Measurements from ENCODE around the gene KRT5.

The KRT5 gene

DNA sequence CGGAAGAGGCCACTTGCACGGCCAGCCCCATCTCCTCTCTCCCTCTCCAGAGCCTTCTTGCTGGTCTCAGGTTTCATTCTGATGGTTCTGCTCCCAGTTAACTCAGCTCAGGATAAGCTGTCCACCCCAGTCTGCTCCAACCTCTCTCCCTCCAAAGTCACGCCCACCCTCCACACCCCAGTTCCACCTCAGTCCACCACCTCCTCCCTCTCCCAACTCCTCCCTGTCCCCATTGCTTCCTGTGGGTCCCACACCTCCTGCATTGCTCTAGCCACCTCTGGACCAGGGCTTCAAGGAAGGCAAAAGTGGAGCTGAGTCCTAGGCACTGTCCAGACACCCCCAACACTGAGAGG is 19.6 kb upstream of the KRT5 start:
- ATAC-seq, result no peak
- no peak for TF ChIP-seq ZNF8 (CRISPR knock-in tag; IDR thresholded peaks at IDR 0.05)
- no peak for TF ChIP-seq ZNF565 (CRISPR knock-in tag; conservative IDR thresholded peaks at IDR 0.05; ENCODE audit: low read depth)
- no peak for TF ChIP-seq CREB5 (CRISPR knock-in tag; IDR thresholded peaks at IDR 0.05; ENCODE audit: low read depth)
- TF ChIP-seq ZFP3 (CRISPR knock-in tag; IDR thresholded peaks at IDR 0.05), result no peak
- no peak for TF ChIP-seq ARNTL (CRISPR knock-in tag; IDR thresholded peaks at IDR 0.05; ENCODE audit: borderline replicate concordance, low read depth)
- no peak for TF ChIP-seq ESRRG (CRISPR knock-in tag; IDR thresholded peaks at IDR 0.05)
- no peak for TF ChIP-seq ZFP30 (CRISPR knock-in tag; IDR thresholded peaks at IDR 0.05)
- no peak for TF ChIP-seq ZC3H10 (CRISPR knock-in tag; IDR thresholded peaks at IDR 0.05)
- TF ChIP-seq ZNF70 (CRISPR knock-in tag; IDR thresholded peaks at IDR 0.05), result no peak
- no peak for TF ChIP-seq TSHZ2 (CRISPR knock-in tag; IDR thresholded peaks at IDR 0.05)
- TF ChIP-seq OSR1 (CRISPR knock-in tag; IDR thresholded peaks at IDR 0.05), result no peak
- no peak for TF ChIP-seq SNAI2 (CRISPR knock-in tag; IDR thresholded peaks at IDR 0.05)

DNA sequence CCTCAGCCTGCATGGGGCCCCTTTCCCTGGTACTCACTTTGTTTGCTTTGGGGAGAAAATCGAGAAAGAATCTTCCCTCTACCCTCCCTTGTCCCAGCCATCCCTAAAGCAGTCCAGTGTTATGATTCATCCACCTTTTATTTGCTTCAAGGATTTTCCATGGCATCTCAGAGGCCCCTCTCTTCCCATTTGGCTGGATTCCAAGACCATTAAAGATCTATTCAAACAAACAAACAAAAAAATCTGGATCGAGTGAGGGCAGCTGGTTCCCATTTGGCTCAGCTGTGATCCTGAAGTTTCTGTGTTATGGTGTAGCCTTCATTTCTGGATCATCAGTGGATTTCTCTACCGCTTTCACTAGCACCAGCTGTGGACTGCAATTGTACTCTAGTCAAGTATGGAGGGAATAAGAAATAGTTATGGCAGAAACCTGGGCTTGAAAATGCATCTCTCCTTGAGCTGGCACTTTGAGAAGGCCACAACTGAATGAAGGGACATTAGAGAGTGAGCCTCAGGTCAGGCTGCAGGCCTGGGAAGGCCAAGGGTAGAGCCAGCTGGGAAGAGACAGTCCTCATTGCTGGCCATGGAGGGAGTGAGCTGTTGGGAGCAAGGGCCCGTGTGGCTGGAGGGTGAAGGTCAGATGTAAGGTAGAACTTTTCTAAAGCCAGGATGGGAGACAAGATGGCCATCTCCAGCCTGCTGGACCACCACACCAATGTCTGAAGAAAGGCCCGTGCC is 19.1 kb upstream of the KRT5 start:
- ATAC-seq, result no peak
- no peak for TF ChIP-seq PATZ1 (CRISPR knock-in tag; IDR thresholded peaks at IDR 0.05; ENCODE audit: borderline replicate concordance)
- no peak for TF ChIP-seq ISL1 (CRISPR knock-in tag; IDR thresholded peaks at IDR 0.05)
- TF ChIP-seq TCF4 (CRISPR knock-in tag; IDR thresholded peaks at IDR 0.05; ENCODE audit: borderline replicate concordance), result no peak
- no peak for TF ChIP-seq ESRRG (CRISPR knock-in tag; IDR thresholded peaks at IDR 0.05)
- TF ChIP-seq GLIS3 (CRISPR knock-in tag; IDR thresholded peaks at IDR 0.05), result no peak
- TF ChIP-seq ZFP3 (CRISPR knock-in tag; IDR thresholded peaks at IDR 0.05), result no peak
- TF ChIP-seq BACH2 (CRISPR knock-in tag; IDR thresholded peaks at IDR 0.05; ENCODE audit: borderline replicate concordance), result no peak
- TF ChIP-seq CREB5 (CRISPR knock-in tag; IDR thresholded peaks at IDR 0.05; ENCODE audit: low read depth), result no peak
- no peak for TF ChIP-seq ZNF70 (CRISPR knock-in tag; IDR thresholded peaks at IDR 0.05)
- TF ChIP-seq POU6F1 (CRISPR knock-in tag; IDR thresholded peaks at IDR 0.05; ENCODE audit: borderline replicate concordance, low read depth), result no peak
- TF ChIP-seq ZNF565 (CRISPR knock-in tag; conservative IDR thresholded peaks at IDR 0.05; ENCODE audit: low read depth), result no peak
- TF ChIP-seq RARB (CRISPR knock-in tag; IDR thresholded peaks at IDR 0.05), result no peak
- TF ChIP-seq CSRNP3 (CRISPR knock-in tag; IDR thresholded peaks at IDR 0.05), result no peak
- no peak for TF ChIP-seq ZFP30 (CRISPR knock-in tag; IDR thresholded peaks at IDR 0.05)
- TF ChIP-seq ZC3H10 (CRISPR knock-in tag; IDR thresholded peaks at IDR 0.05), result no peak
- no peak for TF ChIP-seq ARNTL (CRISPR knock-in tag; IDR thresholded peaks at IDR 0.05; ENCODE audit: borderline replicate concordance, low read depth)

Measured in SK-N-SH treated with all-trans-retinoic acid at 6 μM for 48 hours (cell line).